T-cell (primary cell): ENCODE data around the gene APOO. TPM values are rescaled to one million over a fixed set of nuclear protein-coding genes. Genes with fewer than 3 reads are reported as not detected.

Experiments used
- ATAC-seq, 4 experiments: fragments of 200-7000 bp in 3 of 4; fragments of 150-1000 bp in 1 of 4; cut with Tn5 transposase; replicated peaks in 1 of 4; 1 replicate in 3 of 4; 2 replicates in 1 of 4; pipeline ENCODE4 v1.10.0; 2021; ENCODE audit warnings: moderate library complexity in 3 of 4, mild to moderate bottlenecking in 2 of 4, moderate number of reproducible peaks in 1 of 4
- CTCF ChIA-PET, 2 donors: fragments of 300-600 bp; sonication (Branson Sonifier 250); formaldehyde crosslinking; loops; one replicate each; lab custom pipeline; 2022; ENCODE audit warnings: antibody characterized with exemption in 2 of 2; lab: Charles Lee
- POLR2A ChIA-PET, 2 donors: fragments of 300-600 bp; sonication (Branson Sonifier 250); formaldehyde crosslinking; loops; one replicate each; lab custom pipeline; 2022; ENCODE audit warnings: antibody characterized with exemption in 2 of 2; lab: Charles Lee
- DNase-seq, 35 experiments: peaks; one replicate each; pipeline versions ENCODE4 v3.0.0 to v3.0.0-alpha.2; 2013 to 2023
- H3K27ac ChIP-seq: one replicate; pipeline ENCODE4 v1.5.1; 2013; ENCODE audit warnings: low read length
- H3K27me3 ChIP-seq, 2 experiments: replicated peaks in 1 of 2; 1 replicate in 1 of 2; 2 replicates in 1 of 2; pipeline versions ENCODE4 v1.6.1 to v1.7.0; 2013; ENCODE audit warnings: low read length in 1 of 2, mixed read lengths in 1 of 2; ENCODE audit not compliant: control insufficient read depth in 2 of 2, insufficient read depth in 2 of 2; ENCODE audit errors: extremely low read depth in 1 of 2
- H3K36me3 ChIP-seq, 2 donors: 1 replicate in 1 of 2; 2 replicates in 1 of 2; pipeline versions ENCODE4 v1.6.1 to v1.7.0; 2013; ENCODE audit warnings: low read length in 1 of 2; ENCODE audit not compliant: control insufficient read depth in 2 of 2, insufficient read depth in 1 of 2; ENCODE audit errors: extremely low read depth in 1 of 2
- H3K4me1 ChIP-seq, 2 experiments: 1 replicate in 1 of 2; 2 replicates in 1 of 2; pipeline versions ENCODE4 v1.6.1 to v1.7.0; 2013; ENCODE audit warnings: low read length in 2 of 2, mixed read lengths in 1 of 2; ENCODE audit not compliant: insufficient read depth in 2 of 2, control insufficient read depth in 1 of 2; ENCODE audit errors: extremely low read depth in 1 of 2
- H3K4me3 ChIP-seq, 2 donors: 1 replicate in 1 of 2; 2 replicates in 1 of 2; pipeline versions ENCODE4 v1.5.1 to v1.7.0; 2013; ENCODE audit warnings: mild to moderate bottlenecking in 2 of 2, low read length in 1 of 2, moderate library complexity in 1 of 2; ENCODE audit not compliant: control insufficient read depth in 1 of 2; ENCODE audit errors: extremely low read depth in 1 of 2
- H3K9me3 ChIP-seq: 2 replicates; pipeline ENCODE4 v1.7.0; 2013
- H3K27ac Mint-ChIP-seq, 2 donors: one replicate each; pipeline ENCODE4 v1.8.0; 2020 to 2021; ENCODE audit warnings: mild to moderate bottlenecking in 2 of 2, mixed read lengths in 2 of 2
- H3K27me3 Mint-ChIP-seq, 2 donors: one replicate each; pipeline ENCODE4 v1.8.0; 2021 to 2022; ENCODE audit warnings: mixed read lengths in 2 of 2
- H3K36me3 Mint-ChIP-seq: one replicate; pipeline ENCODE4 v1.8.0; 2021; ENCODE audit warnings: mixed read lengths
- H3K4me1 Mint-ChIP-seq, 3 donors: one replicate each; pipeline ENCODE4 v1.8.0; 2020 to 2022; ENCODE audit warnings: mixed read lengths in 3 of 3, mild to moderate bottlenecking in 1 of 3
- H3K4me3 Mint-ChIP-seq, 3 donors: one replicate each; pipeline ENCODE4 v1.8.0; 2020 to 2022; ENCODE audit warnings: mild to moderate bottlenecking in 3 of 3, mixed read lengths in 3 of 3, moderate library complexity in 3 of 3
- H3K9me3 Mint-ChIP-seq, 3 donors: one replicate each; pipeline ENCODE4 v1.8.0; 2020 to 2022; ENCODE audit warnings: mixed read lengths in 3 of 3
- WGBS: methylation state at CpG from one replicate; pipeline ENCODE4 v1.1.5; 2013; ENCODE audit warnings: missing lambda C conversion rate; ENCODE audit not compliant: insufficient coverage; 5-methylcytosine and 5-hydroxymethylcytosine counted together
- total RNA-seq, 35 experiments: library from RNA in 6 of 35; stranded (reverse) in 6 of 35; fragments of 120-200 nt in 1 of 35; gene quantifications; one replicate each; pipeline versions ENCODE4 v1.2.1 to v1.2.4 and lab custom pipeline; 2013 to 2026

Gene APOO
- total RNA-seq, 5 donors from 2014 or later (not counting 1 experiment from before 2014, with no cell fraction given): 5.2 to 16.5 (median 6.4) TPM

DNA sequence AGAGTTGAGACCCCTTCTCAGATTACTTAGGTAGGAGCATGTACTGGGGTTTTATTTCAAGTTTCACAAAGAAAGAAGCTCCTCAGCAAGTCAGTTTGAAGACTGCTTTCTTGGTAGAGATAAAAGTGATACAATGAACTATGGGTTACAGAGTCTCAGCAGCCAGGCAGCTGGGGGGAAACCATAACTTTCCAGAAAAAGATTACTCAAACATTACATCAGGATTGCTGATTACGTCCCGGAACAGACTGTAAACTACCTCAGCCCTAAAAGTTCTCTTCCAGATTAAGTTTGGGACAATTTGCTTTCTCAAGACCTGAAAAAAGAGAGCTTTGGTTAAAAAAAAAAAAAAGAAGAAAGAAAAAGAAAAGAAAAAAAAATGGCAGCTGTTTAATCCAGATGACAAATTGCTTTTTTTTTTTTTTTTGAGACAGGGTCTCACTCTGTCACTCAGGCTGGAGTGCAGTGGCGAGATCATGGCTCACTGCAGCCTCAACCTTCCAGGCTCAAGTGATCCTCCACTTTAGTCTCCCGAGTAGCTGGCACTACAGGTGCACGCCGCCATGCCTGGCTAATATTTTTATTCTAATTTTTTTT, 108.2 kb downstream of the APOO start:
- Histone ChIP-seq H3K4me1 (no peaks in the 10 kb centered on the region), H3K27me3 (no peaks in the 10 kb centered on the region), H3K36me3 (no peaks in the 10 kb centered on the region), H3K4me3 (no peak overlapping the region), H3K9me3 (no peaks in the 10 kb centered on the region), H3K27ac (no peak overlapping the region)
- ATAC-seq (no peak), DNase-seq (no peak)
- Mint-ChIP-seq H3K27ac (no peak overlapping the region), H3K4me1 (peaks cover 0 to 2% (median 0%) of the 10 kb centered on the region in 3 donors), H3K36me3 (no peaks in the 10 kb centered on the region), H3K9me3 (no peaks in the 10 kb centered on the region), H3K4me3 (no peak overlapping the region), H3K27me3 (no peaks in the 10 kb centered on the region)
- ChIA-PET POLR2A (interaction anchor here in 1 of 2 donors (0.6 kb wide), 1 partner anchor 59 kb away, joined by 18 read pairs; no protein-coding TSS in a partner anchor), CTCF (interaction anchor here in 1 of 2 donors (0.9 kb wide), 1 partner anchor 16 kb away, joined by 3 read pairs; the partner anchor contains the start of gene SAT1)
- WGBS: no CpG with 5 or more reads among the region's 6 CpGs

DNA sequence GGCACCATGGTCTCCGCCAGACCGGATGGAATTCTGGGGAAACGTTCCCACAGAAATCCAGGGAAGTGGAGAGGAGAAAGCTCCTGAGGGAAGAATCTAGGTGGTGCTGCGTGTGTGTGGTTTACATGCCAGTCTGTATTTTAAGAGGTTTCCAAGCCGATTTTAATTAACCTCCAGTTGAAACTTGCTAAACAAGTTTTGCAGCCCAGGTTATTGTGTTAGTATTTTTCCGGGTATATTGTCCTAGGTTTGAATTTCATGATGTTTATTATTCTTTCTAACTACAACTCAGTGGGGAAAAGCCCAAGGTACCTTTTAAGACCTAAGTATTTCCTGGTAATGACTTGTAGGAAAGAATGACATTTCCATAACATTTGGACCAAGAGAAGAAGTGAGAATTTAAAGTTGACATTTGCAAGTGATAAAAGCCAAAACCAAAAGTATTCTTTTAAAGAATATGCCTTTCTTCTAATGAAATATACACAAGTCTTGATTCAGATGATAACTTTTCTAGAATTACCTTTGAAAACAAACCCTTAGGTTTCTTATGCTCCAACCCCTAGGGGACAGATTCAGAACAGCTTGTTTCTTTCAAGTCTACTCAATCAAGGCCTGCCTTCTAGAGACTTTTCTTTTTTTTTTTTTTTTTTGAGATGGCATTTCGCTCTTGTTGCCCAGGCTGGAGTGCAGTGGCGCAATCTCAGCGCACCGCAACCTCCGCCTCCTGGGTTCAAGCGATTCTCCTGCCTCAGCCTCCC, 110.2 kb downstream of the APOO start:
- H3K36me3 Mint-ChIP-seq: no peaks in the 10 kb centered on the region

GRCh38 chrX:23795221-23795620, 112.5 kb downstream of the APOO start:
- no peak for DNase-seq
- POLR2A ChIA-PET: interaction anchor here in 1 of 2 donors (0.5 kb wide), 1 partner anchor 259 kb away, joined by 4 read pairs; no protein-coding TSS in a partner anchor
- CTCF ChIA-PET: interaction anchor here in 1 of 2 donors (0.5 kb wide), 1 partner anchor 183 kb away, joined by 3 read pairs; no protein-coding TSS in a partner anchor

More for the DNA sequence above, 110.2 kb downstream of the APOO start:
- no peaks in the 10 kb centered on the region for H3K36me3 ChIP-seq
- H3K4me1 ChIP-seq: no peaks in the 10 kb centered on the region
- no peaks in the 10 kb centered on the region for H3K27me3 ChIP-seq
- no peak overlapping the region for H3K4me3 ChIP-seq
- Mint-ChIP-seq H3K27ac (no peak overlapping the region), H3K27me3 (no peaks in the 10 kb centered on the region), H3K4me1 (no peaks in the 10 kb centered on the region), H3K9me3 (no peaks in the 10 kb centered on the region), H3K4me3 (no peak overlapping the region)
- no peak overlapping the region for H3K27ac ChIP-seq
- POLR2A ChIA-PET: interaction anchor here in 1 of 2 donors (0.6 kb wide), 1 partner anchor 110 kb away, joined by 3 read pairs; no protein-coding TSS in a partner anchor
- no peaks in the 10 kb centered on the region for H3K9me3 ChIP-seq
- WGBS: 93% methylated on average over 4 of the region's 12 CpGs
- ATAC-seq (no peak), DNase-seq (no peak)
- CTCF ChIA-PET: interaction anchor here in 1 of 2 donors (0.6 kb wide), 1 partner anchor 16 kb away, joined by 4 read pairs; no protein-coding TSS in a partner anchor

GRCh38 chrX:23792861-23793553, 114.7 kb downstream of the APOO start:
- ATAC-seq (no peak), DNase-seq (no peak)
- POLR2A ChIA-PET: no interaction called here
- Mint-ChIP-seq H3K27ac (no peak overlapping the region), H3K27me3 (no peaks in the 10 kb centered on the region), H3K9me3 (no peaks in the 10 kb centered on the region), H3K4me3 (no peak overlapping the region), H3K4me1 (peaks cover 0 to 2% (median 0%) of the 10 kb centered on the region in 3 donors), H3K36me3 (no peaks in the 10 kb centered on the region)
- Histone ChIP-seq H3K27ac (no peak overlapping the region), H3K4me3 (no peak overlapping the region), H3K36me3 (no peaks in the 10 kb centered on the region), H3K9me3 (no peaks in the 10 kb centered on the region), H3K27me3 (no peaks in the 10 kb centered on the region), H3K4me1 (no peaks in the 10 kb centered on the region)
- WGBS: no CpG with 5 or more reads among the region's 6 CpGs
- CTCF ChIA-PET: no interaction called here

More at GRCh38 chrX:23795221-23795620, 112.5 kb downstream of the APOO start:
- H3K4me1 ChIP-seq: no peaks in the 10 kb centered on the region
- no peaks in the 10 kb centered on the region for H3K9me3 ChIP-seq
- H3K27me3 ChIP-seq: no peaks in the 10 kb centered on the region
- H3K36me3 Mint-ChIP-seq: no peaks in the 10 kb centered on the region
- ATAC-seq: no peak
- H3K27me3 Mint-ChIP-seq: no peaks in the 10 kb centered on the region
- no peaks in the 10 kb centered on the region for H3K9me3 Mint-ChIP-seq
- H3K27ac ChIP-seq: no peak overlapping the region
- WGBS: no CpG with 5 or more reads among the region's 8 CpGs
- H3K4me3 ChIP-seq: no peak overlapping the region
- no peak overlapping the region for H3K27ac Mint-ChIP-seq
- H3K4me3 Mint-ChIP-seq: no peak overlapping the region
- H3K36me3 ChIP-seq: no peaks in the 10 kb centered on the region
- H3K4me1 Mint-ChIP-seq: no peaks in the 10 kb centered on the region

DNA sequence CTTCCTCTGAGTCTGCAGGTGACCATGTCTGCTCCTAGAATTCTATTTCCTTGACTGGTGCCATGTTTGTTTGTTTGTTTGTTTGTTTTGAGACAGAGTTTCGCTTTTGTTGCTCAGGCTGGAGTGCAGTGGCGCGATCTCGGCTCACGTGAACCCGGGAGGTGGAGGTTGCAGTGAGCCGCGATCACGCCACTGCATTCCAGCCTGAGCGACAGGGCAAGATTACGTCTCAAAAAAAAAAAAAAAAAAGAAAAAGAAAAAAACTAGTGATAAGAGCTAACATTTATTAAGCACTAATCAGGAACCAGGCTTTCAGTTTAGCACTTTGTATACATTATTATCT, 117.6 kb downstream of the APOO start:
- Mint-ChIP-seq H3K27ac (no peak overlapping the region), H3K27me3 (no peaks in the 10 kb centered on the region), H3K9me3 (no peaks in the 10 kb centered on the region), H3K36me3 (peaks cover 8% of the 10 kb centered on the region), H3K4me3 (no peak overlapping the region), H3K4me1 (peaks cover 8 to 10% (median 8%) of the 10 kb centered on the region in 3 donors)
- H3K9me3 ChIP-seq: no peaks in the 10 kb centered on the region
- ChIA-PET POLR2A (interaction anchor here in 1 of 2 donors (0.6 kb wide), 1 partner anchor 152 kb away, joined by 4 read pairs; no protein-coding TSS in a partner anchor), CTCF (interaction anchor here in 1 of 2 donors (0.6 to 0.7 kb wide), 2 partner anchors 11 to 24 kb away, joined by 3 to 7 read pairs; no protein-coding TSS in a partner anchor)
- no peaks in the 10 kb centered on the region for H3K4me1 ChIP-seq
- no peak overlapping the region for H3K4me3 ChIP-seq
- H3K27me3 ChIP-seq: no peaks in the 10 kb centered on the region
- DNase-seq (no peak), ATAC-seq (no peak)
- peaks cover 0 to 13% of the 10 kb centered on the region in 2 donors for H3K36me3 ChIP-seq
- H3K27ac ChIP-seq: no peak overlapping the region
- no CpG with 5 or more reads among the region's 11 CpGs for WGBS
